MM.1S (cell line): ENCODE results near the gene ATF3.

Experiments
- CTCF ChIP-seq: fragments of 300-600 bp; sonication (generic); IDR thresholded peaks from 2 replicates; pipeline ENCODE4 v1.5.1; 2016; ENCODE audit warnings: antibody characterized with exemption, low read length, mixed read lengths
- EZH2 ChIP-seq: fragments of 300-600 bp; sonication (generic); optimal IDR thresholded peaks from 2 replicates; pipeline ENCODE3; 2017; ENCODE audit warnings: low read depth, mild to moderate bottlenecking, antibody characterized with exemption, low read length, mixed read lengths

- no peak for TF ChIP-seq CTCF
- no peak for TF ChIP-seq EZH2
These were observed 30.5 kb upstream of the ATF3 start for GRCh38 chr1:212578041-212578440.
